Daoy (cell line): ENCODE measurements around the gene PRR5L. TPM values are rescaled to one million over a fixed set of nuclear protein-coding genes. Genes with fewer than 3 reads are reported as not detected.

ENCODE experiments used
- DNase-seq: peaks from one replicate; pipeline ENCODE4 v3.0.0-alpha.2; 2015; ENCODE audit warnings: low read depth
- total RNA-seq: library from RNA; depleted of rRNA; stranded (reverse); fragments of >200 nt; shearing (Covaris generic); gene quantifications from 2 replicates; pipeline ENCODE4 v1.2.3, GENCODE V29; 2014

PRR5L gene
- total RNA-seq, 1 experiment from 2014 or later, result 51.8 TPM

- no peak for DNase-seq
These were observed 30.7 kb downstream of the PRR5L start for GRCh38 chr11:36326524-36327419.

GRCh38 chr11:36328966-36329673, 33.0 kb downstream of the PRR5L start:
- DNase-seq, result no peak

- no peak for DNase-seq
These were observed 34.3 kb downstream of the PRR5L start for GRCh38 chr11:36330411-36330810.

- DNase-seq, result no peak
These were observed 37.4 kb downstream of the PRR5L start for GRCh38 chr11:36333468-36333867.

GRCh38 chr11:36333897-36334296, 37.8 kb downstream of the PRR5L start:
- DNase-seq, result peak; percentile 67

- no peak for DNase-seq
These were observed 43.8 kb downstream of the PRR5L start for GRCh38 chr11:36339888-36340287.

- DNase-seq, result no peak
These were observed 44.8 kb downstream of the PRR5L start for GRCh38 chr11:36340897-36341296.

- no peak for DNase-seq
These were observed 45.8 kb downstream of the PRR5L start for GRCh38 chr11:36341915-36342314.

GRCh38 chr11:36342327-36342726, 46.2 kb downstream of the PRR5L start:
- DNase-seq, result no peak

GRCh38 chr11:36343436-36343835, 47.3 kb downstream of the PRR5L start:
- DNase-seq, result no peak

GRCh38 chr11:36345084-36345511, 49.0 kb downstream of the PRR5L start:
- no peak for DNase-seq

- DNase-seq, result no peak
These were observed 49.5 kb downstream of the PRR5L start for GRCh38 chr11:36345535-36346141.

GRCh38 chr11:36346562-36347383, 50.7 kb downstream of the PRR5L start:
- DNase-seq, result no peak

- no peak for DNase-seq
These were observed 51.4 kb downstream of the PRR5L start for GRCh38 chr11:36347384-36347906.

- no peak for DNase-seq
These were observed 53.5 kb downstream of the PRR5L start for GRCh38 chr11:36349351-36350136.

GRCh38 chr11:36350137-36350513, 54.0 kb downstream of the PRR5L start:
- DNase-seq, result no peak

GRCh38 chr11:36352922-36353321, 56.8 kb downstream of the PRR5L start:
- no peak for DNase-seq

GRCh38 chr11:36354221-36355003, 58.3 kb downstream of the PRR5L start:
- no peak for DNase-seq

- DNase-seq, result no peak
These were observed 60.1 kb downstream of the PRR5L start for GRCh38 chr11:36356201-36356600.

GRCh38 chr11:36357831-36358230, 61.7 kb downstream of the PRR5L start:
- no peak for DNase-seq
